GM18870 (cell line): ENCODE data around the gene NECAP2.
A peak's percentile ranks its signal among the peaks of the same experiment; 100 is the strongest.

Experiments used
- ATAC-seq: cut with Tn5 transposase; IDR thresholded peaks from one replicate; pipeline ENCODE4 v1.9.1; 2021; ENCODE audit warnings: moderate library complexity; ENCODE audit not compliant: unreplicated experiment

NECAP2 gene

GRCh38 chr1:16440470-16441281 lies at the start of gene NECAP2:
Gene NECAP2, plus strand, starts transcription at chr1:16440724. Its CDS starts 38 bp downstream, at chr1:16440762.
- peak; percentile 74 for ATAC-seq

GRCh38 chr1:16391411-16391810 lies 49.1 kb upstream of the NECAP2 start:
- no peak for ATAC-seq

GRCh38 chr1:16392740-16393569 lies 47.6 kb upstream of the NECAP2 start:
- no peak for ATAC-seq

- ATAC-seq, result no peak
Observed at GRCh38 chr1:16393570-16394521, 46.7 kb upstream of the NECAP2 start.

GRCh38 chr1:16394977-16395376 lies 45.5 kb upstream of the NECAP2 start:
- no peak for ATAC-seq

- ATAC-seq, result no peak
Observed at GRCh38 chr1:16396591-16396990, 43.9 kb upstream of the NECAP2 start.

GRCh38 chr1:16397120-16397519 lies 43.4 kb upstream of the NECAP2 start:
- no peak for ATAC-seq

GRCh38 chr1:16398371-16398953 lies 42.1 kb upstream of the NECAP2 start:
- no peak for ATAC-seq

GRCh38 chr1:16402742-16403141 lies 37.8 kb upstream of the NECAP2 start:
- no peak for ATAC-seq

GRCh38 chr1:16405441-16405840 lies 35.1 kb upstream of the NECAP2 start:
- no peak for ATAC-seq

GRCh38 chr1:16406868-16407267 lies 33.7 kb upstream of the NECAP2 start:
- no peak for ATAC-seq

- ATAC-seq, result no peak
Observed at GRCh38 chr1:16409536-16410152, 30.9 kb upstream of the NECAP2 start.

GRCh38 chr1:16410803-16411202 lies 29.7 kb upstream of the NECAP2 start:
- ATAC-seq, result no peak

- no peak for ATAC-seq
Observed at GRCh38 chr1:16413191-16413590, 27.3 kb upstream of the NECAP2 start.

GRCh38 chr1:16418823-16419425 lies 21.6 kb upstream of the NECAP2 start:
- ATAC-seq, result no peak

- peak; percentile 82 for ATAC-seq
Observed at GRCh38 chr1:16420424-16421118, 20.0 kb upstream of the NECAP2 start.

- no peak for ATAC-seq
Observed at GRCh38 chr1:16421201-16421600, 19.3 kb upstream of the NECAP2 start.

- ATAC-seq, result no peak
Observed at GRCh38 chr1:16422041-16422440, 18.5 kb upstream of the NECAP2 start.
